ENCODE measurements around the gene DAAM1.

Gene DAAM1

DNA sequence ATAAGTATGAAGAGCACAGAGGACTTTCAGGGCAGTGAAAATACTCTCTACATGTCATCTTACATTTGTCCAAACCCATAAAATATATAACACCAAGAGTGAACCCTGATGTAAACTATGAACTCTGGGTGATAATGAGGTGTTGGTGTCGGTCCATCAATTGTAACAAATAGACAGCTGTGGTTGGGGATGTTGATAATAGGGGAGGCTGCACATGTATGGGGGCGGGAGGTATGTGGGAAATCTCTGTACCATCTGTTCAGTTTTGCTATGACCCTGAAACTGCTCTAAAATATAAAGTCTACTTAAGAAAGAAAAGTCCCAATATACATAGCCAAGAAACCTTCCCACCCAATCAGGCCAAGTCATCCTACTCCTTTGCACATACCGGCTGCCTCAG lies 188.2 kb downstream of the DAAM1 start:
- FAIRE-seq = no peak

GRCh38 chr14:59377491-59377890 lies 189.0 kb downstream of the DAAM1 start:
- no peak for FAIRE-seq

GRCh38 chr14:59377991-59378601 lies 189.6 kb downstream of the DAAM1 start:
- FAIRE-seq = no peak

GRCh38 chr14:59389936-59390335 lies 201.5 kb downstream of the DAAM1 start:
- FAIRE-seq = no peak

GRCh38 chr14:59391388-59391787 lies 202.9 kb downstream of the DAAM1 start:
- peak; percentile 58 for FAIRE-seq

- FAIRE-seq = no peak
Observed at GRCh38 chr14:59394268-59394667, 205.8 kb downstream of the DAAM1 start.

DNA sequence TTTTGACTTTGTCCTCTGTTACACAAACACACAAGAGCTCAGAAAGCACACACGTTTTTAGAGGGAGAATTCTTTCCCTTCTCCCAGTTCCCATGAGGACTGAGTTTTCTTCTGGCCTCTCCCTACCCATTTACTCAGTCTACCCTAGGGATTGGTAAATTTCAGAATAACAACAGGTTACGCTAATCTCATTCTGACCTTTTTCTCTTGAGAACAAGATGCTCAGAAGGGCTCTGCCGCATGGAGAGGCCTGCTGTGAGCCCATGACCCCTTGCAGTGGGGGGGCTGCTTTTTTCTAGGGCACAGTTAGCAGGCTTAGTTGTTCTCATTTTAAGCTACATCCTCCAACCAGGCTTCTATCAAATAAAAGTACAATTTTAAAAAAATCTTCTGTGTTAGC lies 207.2 kb downstream of the DAAM1 start:
- no peak for FAIRE-seq

DNA sequence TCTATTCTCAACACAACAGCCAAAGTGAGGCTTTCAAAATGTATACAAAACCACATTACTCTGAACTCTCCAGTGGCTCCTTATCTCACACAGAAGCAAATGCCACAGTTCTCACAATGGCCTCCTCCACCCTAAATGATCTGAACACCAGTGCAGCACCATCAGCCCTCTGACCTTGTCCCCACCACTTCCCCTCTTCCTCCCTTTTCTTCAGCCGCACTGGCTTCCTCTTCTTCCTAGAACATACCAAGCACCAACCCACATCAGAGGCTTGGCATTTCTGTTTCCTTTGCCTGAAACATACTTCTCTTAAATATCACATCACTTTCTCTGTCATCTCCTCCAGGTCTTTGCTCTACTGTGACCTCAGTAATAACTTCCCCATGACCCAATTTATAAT lies 210.4 kb downstream of the DAAM1 start:
- FAIRE-seq = no peak

DNA sequence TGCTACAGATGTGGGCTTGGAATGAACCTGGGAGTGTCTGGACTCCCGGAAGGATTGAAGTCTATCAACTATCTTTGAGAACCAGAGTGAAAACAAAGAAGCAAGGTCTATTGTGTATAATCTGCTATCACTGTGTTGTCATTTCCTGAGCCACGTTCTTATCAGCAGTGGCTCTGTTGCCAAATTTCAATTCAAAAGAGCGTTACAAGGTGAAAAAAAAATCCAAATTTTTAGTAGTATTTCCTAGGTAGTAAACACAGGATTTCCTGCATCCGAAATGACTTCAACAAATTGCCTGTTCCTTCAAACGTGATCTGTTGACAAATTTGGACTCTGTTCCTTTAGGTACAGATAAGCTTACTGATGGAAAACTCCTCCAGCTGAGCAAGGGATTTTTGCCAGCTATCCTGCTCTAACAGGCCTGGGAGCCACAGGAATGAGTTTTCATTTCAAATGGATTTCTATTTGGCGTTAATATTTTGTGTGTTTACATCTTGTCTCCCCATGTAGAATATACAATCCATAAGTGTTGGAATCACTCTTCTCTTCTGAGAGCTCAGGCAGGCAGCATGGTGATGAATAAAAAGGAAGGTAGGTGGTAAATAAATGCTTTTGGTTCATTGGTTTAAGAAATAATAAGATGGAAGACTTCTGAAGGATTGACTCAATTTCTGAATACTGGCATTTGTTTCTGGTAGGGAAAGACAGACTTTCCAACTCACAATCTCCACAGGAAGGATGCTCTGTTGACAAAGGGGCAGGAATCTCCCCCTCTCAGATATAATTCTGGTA lies 218.2 kb downstream of the DAAM1 start:
- FAIRE-seq = no peak

- no peak for FAIRE-seq
Observed at GRCh38 chr14:59407246-59408010, 219.0 kb downstream of the DAAM1 start.

DNA sequence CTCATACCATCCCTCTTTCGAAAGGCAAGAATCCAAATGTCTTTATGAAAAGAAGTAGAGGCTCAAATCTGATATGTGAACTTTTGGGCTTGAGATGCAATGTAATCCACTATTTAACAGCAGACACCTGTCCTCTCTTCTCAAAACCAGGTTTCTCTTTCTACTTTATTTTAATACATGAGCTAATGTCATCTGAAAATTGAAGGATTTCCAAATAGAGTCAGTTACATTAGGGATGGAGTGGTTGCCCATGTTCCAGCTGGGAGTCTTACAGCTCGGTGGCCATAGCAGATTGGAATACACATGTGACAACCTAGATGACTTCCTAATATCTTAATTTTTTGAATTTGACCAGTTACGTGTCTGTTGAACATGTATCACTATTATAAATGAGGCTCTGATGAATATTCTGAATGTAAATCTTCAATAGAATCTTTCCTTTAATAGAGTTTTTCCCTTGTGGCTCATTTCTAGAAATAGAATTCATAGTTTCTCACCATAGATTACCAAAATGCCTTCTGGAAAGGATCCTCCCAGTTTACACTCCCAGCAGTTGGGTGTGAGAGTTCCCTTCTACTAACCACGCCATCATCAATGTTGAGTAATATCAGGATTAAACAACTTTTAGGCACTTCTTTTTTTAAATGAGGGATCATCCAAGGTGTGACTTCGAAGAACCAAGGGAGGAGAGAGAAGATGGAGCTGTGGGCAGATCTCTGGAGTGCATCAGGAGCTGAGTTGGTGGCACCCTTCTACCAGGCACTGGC lies 227.6 kb downstream of the DAAM1 start:
- FAIRE-seq = no peak

DNA sequence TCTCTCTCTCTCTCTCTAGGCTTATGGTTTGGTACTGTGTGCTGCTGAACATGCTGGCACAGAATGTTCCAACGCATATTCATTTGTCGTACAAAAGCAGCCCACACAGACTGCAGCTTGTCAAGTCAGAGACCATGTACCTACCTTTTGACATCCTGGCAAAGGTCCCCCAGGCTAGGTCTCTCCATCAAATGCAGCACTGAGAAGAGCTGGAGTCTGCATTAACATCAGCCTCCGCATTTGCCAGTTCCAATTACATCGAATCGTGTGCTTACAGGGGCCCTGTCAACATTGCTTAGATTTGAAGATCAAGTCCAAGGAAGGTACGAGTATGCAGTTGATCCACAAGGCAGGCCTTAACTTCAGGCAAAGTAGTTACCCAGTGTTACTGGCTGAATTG lies 228.8 kb downstream of the DAAM1 start:
- no peak for FAIRE-seq

- FAIRE-seq = no peak
Observed at GRCh38 chr14:59419303-59419702, 230.8 kb downstream of the DAAM1 start.

Data from islet of Langerhans (tissue), 1 donor.